ENCODE results near the gene PHETA2.
"Not testable (repeated sequence)": the region's sequence is repeated elsewhere in the genome, so short reads cannot be mapped to it uniquely, and the experiment has no call there.

Gene PHETA2

DNA sequence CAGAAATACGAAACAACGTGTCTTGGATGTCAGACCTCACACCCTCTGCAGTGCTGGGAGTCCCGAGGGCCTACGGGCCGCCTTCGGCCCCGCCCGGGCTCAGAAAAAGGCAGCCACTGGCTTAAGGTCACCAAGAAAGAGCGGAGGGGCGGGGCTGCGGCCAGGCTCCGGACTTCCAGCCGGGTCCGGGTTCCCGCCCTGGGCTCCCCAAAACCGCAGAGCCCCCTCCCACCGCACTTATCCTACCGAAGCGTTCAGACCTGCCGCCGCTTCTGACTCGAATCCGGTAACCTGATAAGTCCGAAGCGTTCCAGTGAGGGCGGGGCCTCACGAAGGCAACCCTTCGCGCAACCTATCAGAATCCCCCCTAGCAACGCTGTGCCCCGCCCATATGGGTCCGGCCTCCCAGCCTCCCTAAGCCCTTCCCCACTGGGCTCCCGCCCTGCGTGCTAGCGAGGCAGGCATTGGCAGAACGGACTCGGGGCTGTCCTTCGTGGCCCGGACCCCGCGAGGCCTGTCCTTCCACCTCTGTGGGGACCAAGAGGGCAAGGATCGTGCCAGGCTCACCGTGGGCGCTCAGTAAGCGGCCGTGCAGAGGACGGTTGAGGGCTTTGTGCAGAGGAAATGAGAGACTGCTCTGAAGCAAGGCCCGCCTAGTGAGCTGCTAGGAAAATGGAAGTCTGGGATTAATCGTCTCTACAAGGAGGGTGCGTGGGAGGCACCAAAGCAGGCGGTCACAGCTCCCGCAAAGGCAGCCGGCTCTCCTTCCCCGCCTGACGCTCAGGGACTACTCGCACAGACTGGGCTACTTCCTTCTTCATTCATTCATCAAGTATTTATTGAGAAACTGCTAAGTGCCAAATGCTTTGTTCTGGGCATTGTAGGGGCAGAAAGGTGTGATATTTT is 3.3 kb upstream of the PHETA2 start, which contains the start of gene NAGA:
Gene NAGA (minus strand): TSS at position 296 of the 906 bp plus-strand sequence. CDS start 515 bp downstream, outside the sequence.
- peak; percentile 81 for DNase-seq

GRCh38 chr22:42071508-42071907 is 2.5 kb upstream of the PHETA2 start:
- DNase-seq, result not testable (repeated sequence)

- DNase-seq, result no peak
These were observed 1.3 kb upstream of the PHETA2 start for GRCh38 chr22:42072606-42073330.

DNA sequence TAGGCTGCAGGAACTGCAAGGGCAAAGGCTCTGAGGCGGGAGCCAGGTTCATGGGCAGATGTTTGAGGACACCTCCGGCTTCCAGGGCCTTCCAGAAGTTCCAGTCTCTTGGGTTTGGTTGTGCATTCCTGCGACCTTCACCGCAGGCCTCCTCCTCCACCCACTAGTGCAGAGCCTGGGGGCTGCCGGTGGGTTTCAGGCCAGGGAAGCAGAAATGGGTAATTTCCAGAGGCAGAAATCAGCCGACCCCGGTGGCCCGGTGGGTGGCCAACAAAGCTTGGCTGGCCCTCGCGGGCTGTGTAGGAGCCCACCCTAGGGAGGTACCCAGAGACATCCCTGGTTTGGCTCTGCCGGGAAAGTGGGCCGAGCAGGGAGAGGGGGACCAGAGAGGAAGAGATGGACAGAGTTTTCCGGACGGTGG is 417 bp upstream of the PHETA2 start:
- DNase-seq, result no peak

GRCh38 chr22:42074846-42075676 is 1.0 kb downstream of the PHETA2 start:
- DNase-seq, result no peak

DNA sequence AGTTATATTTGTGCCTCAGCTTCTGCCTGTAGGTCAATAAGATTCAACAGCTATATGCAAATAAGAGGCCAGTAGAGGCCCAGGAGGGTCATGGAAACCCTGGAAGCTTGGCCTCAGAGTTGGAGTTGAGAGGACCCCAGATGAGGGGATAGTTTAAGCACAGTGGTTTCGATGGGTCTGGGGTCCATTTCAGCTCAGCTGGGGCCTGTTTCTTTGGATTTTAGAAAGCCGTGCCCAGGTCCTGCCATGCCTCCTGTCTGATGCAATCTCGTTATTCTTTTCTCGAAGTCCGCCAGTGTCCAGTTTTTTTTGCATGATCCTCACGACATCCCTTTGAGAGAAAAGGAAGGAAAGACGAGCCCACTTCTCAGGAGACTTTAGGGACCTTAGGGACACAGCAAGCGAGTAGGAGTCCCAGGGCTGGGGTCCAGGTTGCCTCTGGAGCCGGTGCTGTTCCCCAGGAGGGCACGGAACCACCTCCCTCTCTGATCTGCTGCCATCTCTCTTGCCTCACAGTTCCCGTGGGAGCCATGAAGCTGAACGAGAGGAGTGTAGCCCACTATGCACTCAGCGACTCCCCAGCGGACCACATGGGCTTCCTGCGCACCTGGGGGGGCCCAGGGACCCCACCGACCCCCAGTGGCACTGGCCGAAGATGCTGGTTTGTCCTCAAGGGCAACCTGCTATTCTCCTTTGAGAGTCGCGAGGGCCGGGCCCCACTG is 2.9 kb downstream of the PHETA2 start:
- DNase-seq, result no peak

DNA sequence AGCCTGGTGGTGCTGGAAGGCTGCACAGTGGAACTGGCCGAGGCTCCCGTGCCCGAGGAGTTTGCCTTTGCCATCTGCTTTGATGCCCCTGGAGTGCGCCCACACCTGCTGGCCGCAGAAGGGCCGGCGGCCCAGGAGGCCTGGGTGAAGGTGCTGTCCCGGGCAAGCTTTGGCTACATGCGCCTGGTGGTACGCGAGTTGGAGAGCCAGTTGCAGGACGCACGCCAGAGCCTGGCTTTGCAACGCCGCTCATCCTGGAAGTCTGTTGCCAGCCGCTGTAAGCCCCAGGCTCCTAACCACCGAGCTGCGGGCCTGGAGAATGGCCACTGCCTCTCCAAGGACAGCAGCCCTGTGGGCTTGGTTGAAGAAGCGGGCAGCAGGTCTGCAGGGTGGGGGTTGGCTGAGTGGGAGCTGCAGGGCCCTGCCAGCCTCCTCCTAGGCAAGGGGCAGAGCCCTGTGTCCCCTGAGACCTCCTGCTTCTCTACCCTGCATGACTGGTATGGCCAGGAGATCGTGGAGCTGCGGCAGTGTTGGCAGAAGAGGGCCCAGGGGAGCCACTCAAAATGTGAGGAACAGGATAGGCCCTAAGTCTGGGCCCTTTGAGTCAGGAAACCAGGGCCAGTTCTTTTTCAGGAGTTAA is 3.6 kb downstream of the PHETA2 start:
- no peak for DNase-seq

GRCh38 chr22:42078469-42079318 is 4.6 kb downstream of the PHETA2 start:
- DNase-seq, result no peak

DNA sequence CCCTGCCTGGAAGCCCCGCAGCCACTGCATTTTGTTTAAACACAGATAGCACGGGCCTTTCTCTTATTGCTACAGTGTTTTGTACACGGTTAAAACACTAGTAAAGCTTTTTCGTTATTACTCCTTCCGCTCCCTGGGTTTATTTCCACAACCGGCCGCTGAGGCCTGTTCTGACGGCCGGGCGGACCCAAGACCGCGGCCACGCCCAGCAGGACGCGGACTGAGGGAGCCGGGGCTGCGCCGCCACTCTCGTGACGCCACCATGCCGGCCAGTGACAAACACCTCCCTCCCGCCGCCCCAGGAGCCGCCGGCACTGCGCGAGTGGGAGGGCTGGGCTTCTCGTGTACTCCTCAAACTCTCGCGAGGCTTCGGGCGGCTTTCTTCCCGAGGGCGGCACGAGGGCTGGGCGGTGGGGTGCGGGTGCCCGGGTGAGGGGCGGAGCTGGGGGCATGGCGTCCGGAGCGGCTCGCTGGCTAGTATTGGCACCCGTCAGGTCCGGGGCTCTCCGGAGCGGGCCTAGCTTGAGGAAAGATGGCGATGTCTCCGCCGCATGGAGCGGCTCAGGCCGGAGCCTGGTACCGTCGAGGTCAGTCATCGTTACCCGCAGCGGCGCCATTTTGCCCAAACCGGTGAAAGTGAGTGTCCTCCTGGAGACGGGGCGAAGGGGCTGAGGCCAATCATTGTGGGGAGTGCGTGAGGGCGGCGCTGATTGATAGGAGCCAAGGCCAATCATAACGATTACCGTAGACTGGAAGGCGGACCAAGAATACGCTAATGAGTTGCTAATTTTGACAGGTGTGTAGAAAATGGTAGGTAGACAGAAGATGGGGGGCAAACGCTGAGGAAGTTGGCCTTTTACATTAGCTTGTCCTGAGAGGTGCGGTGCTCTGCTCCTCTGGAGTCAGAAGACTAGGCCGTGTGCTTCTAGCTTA is 5.5 kb downstream of the PHETA2 start, which contains the start of gene SMDT1:
Gene SMDT1 (plus strand): TSS at position 382 of the 933 bp plus-strand sequence. CDS start 69 bp downstream, at position 451.
- DNase-seq, result peak; percentile 86

DNA sequence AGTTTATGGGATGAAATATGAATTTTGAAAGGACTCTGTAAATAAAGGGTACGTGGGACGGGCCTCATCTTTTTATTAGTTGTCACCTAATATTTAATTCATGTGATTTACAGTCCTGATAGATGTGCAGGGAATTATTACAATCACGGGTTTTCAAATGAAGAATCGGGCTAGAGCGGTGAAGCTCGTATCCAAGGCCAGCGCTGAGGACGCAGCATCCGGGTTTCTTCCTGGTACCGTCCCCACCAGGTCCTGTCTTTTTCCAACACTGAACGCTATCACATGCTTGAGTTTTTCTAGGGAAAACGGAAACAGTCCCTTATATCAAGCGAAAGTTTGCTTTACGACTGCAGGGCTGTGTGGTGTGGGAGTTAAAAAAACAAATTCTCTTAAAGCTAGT is 6.2 kb downstream of the PHETA2 start:
- DNase-seq, result no peak

DNA sequence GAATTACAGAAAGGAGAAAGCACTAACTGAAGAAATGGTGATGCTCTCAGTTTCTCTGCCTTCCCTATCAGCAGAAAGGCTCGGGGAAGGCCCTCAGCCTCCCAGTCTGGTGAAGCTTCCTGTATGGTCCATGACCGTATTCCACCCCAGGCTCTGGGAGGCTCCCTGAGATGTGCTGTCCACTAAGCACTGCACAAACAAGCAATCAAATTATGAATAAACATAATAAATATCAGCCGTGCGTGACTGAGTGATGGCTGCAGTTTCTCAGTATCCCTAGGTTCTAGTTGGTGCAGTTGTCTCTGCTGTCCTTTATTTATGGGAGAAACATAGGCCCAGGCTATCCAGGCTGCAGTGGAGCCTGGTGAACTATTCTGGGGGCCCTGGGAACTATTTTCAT is 9.1 kb downstream of the PHETA2 start:
- no peak for DNase-seq

- DNase-seq, result no peak
These were observed 10.8 kb downstream of the PHETA2 start for GRCh38 chr22:42084874-42085273.

DNA sequence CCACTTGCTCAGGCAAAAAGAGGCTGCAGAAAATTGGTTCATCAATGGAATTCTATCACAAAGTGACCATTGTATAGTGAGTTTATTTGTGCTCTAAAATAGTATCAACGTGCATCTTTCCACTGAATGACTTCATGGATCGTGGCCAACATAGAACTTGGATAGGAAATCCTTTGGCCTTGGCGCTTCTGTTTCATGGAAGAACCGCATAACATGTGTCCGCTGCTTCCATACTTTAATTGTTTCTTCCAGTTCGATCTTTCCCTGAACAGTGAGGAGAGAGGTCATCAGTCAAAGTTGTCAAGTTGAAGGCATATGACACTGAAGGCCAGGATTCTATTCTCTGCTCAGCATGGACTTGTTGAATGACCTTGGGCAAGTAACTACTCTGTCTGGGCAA is 12.0 kb downstream of the PHETA2 start:
- no peak for DNase-seq

GRCh38 chr22:42090596-42091454 is 16.8 kb downstream of the PHETA2 start, which contains the start of gene NDUFA6:
Gene NDUFA6 (minus strand): TSS chr22:42090772. CDS start chr22:42090744, 28 bp downstream.
- peak; percentile 94 for DNase-seq

DNA sequence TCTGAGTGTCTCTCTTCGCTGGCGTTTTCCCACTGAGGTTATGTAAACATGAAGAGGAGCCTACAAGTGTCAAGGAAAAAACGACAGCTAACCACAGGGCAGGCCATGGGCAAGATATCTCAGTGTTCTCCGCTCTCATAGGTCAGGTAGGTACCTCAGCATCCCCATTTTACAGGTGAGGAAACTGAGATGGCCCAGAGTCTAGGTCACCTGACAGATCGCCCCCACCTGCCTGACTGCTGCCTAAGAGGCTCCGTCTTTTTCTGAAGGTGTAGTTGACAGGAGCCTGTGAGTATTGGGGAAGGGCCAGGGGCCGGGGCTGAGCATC is 17.4 kb downstream of the PHETA2 start:
- no peak for DNase-seq

GRCh38 chr22:42101199-42101598 is 27.2 kb downstream of the PHETA2 start:
- no peak for DNase-seq

GRCh38 chr22:42104332-42104860 is 30.3 kb downstream of the PHETA2 start:
- not testable (repeated sequence) for DNase-seq

- DNase-seq, result no peak
These were observed 34.8 kb downstream of the PHETA2 start for GRCh38 chr22:42108848-42109247.

All from NCI-H774 (cell line).